Heart right ventricle (tissue), 16 donors: ENCODE measurements around the gene KIF26B. TPM values are rescaled to one million over a fixed set of nuclear protein-coding genes. Genes with fewer than 3 reads are reported as not detected.
"Not testable (repeated sequence)": the region's sequence is repeated elsewhere in the genome, so short reads cannot be mapped to it uniquely, and the experiment has no call there.

Source experiments
- ATAC-seq, 8 donors: fragments of 200-7000 bp; cut with Tn5 transposase; one replicate each; pipeline ENCODE4 v1.9.1; 2020; ENCODE audit warnings: mild to moderate bottlenecking in 8 of 8, moderate library complexity in 8 of 8, moderate number of reproducible peaks in 1 of 8
- DNase-seq, 2 donors: peaks; one replicate each; pipeline ENCODE4 v3.0.0-alpha.2; 2020
- H3K27ac ChIP-seq, 10 donors: fragments of 200-600 bp; sonication (generic) in 2 of 10; one replicate each; pipeline versions ENCODE4 v1.5.0 to v1.8.0; 2020 to 2022; ENCODE audit warnings: mild to moderate bottlenecking in 3 of 10
- H3K27me3 ChIP-seq, 7 donors: fragments of 200-600 bp; one replicate each; pipeline ENCODE4 v1.8.0; 2021 to 2022; ENCODE audit warnings: mild to moderate bottlenecking in 2 of 7
- H3K36me3 ChIP-seq, 9 donors: fragments of 200-600 bp; sonication (generic) in 1 of 9; one replicate each; pipeline versions ENCODE4 v1.5.0 to v1.8.0; 2020 to 2022; ENCODE audit warnings: mild to moderate bottlenecking in 2 of 9
- H3K4me1 ChIP-seq, 9 donors: fragments of 200-600 bp; sonication (generic) in 1 of 9; one replicate each; pipeline versions ENCODE4 v1.5.0 to v1.8.0; 2020 to 2022; ENCODE audit warnings: mild to moderate bottlenecking in 4 of 9
- H3K4me3 ChIP-seq, 10 donors: fragments of 200-600 bp; sonication (generic) in 2 of 10; one replicate each; pipeline versions ENCODE4 v1.5.0 to v1.8.0; 2020 to 2022; ENCODE audit warnings: mild to moderate bottlenecking in 7 of 10, moderate library complexity in 2 of 10
- H3K9me3 ChIP-seq, 11 donors: fragments of 200-600 bp in 10 of 11; sonication (generic) in 2 of 11; one replicate each; pipeline versions ENCODE4 v1.5.0 to v1.8.0; 2013 to 2022; ENCODE audit warnings: mild to moderate bottlenecking in 2 of 11, control low read depth in 1 of 11, moderate library complexity in 1 of 11
- WGBS, 2 donors: extraction: QIAGEN DNeasy Blood & Tissue Kit; methylation state at CpG; one replicate each; pipeline ENCODE4 v1.1.7; 2013; ENCODE audit warnings: inconsistent platforms in 1 of 2; 5-methylcytosine and 5-hydroxymethylcytosine counted together
- intact Hi-C, 10 donors: fragments of 100-400 bp; cut with DNase I; formaldehyde crosslinking; loops; one replicate each; pipeline versions ENCODE4 v1.11.1 to v1.14.2; 2022
- polyA plus RNA-seq, 2 donors: library from polyadenylated mRNA; stranded (reverse); fragments of 200-250 nt; gene quantifications; one replicate each; pipeline ENCODE4 v1.2.3, GENCODE V29; 2013
- total RNA-seq, 10 donors: library from RNA; stranded (reverse); fragmentation: NEBNext Ultra II Directional in 3 of 10; extraction: Animal tissue kit (Norgen Biotek cat#: 25700) in 3 of 10; gene quantifications; one replicate each; pipeline versions ENCODE4 v1.2.1 to v1.2.4, GENCODE V29; 2021 to 2023
- TF ChIP-seq, protein P1 (sequence below), 9 donors: fragments of 200-600 bp; sonication (generic) in 2 of 9; IDR thresholded peaks; one replicate each; pipeline versions ENCODE4 v1.5.0 to v1.8.0; 2021 to 2022; ENCODE audit warnings: antibody characterized with exemption in 9 of 9, mild to moderate bottlenecking in 5 of 9, moderate library complexity in 1 of 9
- donor health status: Arrhythmogenic right ventricular cardiomyopathy.
- donor health status: ischemic (EF 13 %, LVEDD 7.1; RV severe dilation, severe dysfunction).
- donor health status: healthy with polysubstance abuse.
- donor health status: DM: no; HTN: yes; CAD: no.
- donor health status: DM: no; HTN: no; CAD: no.
- donor health status: ischemic (EF 25% LVEDD 6.9; RV normal size, moderate dysfunction).
- donor health status: ischemic (EF 25% LVEDD 5.7; RV mildly dilated, moderate dysfunction).
- donor health status: healthy.
- donor health status: DM: yes; HTN: yes; CAD: no.
- donor health status: Ischemic cardiomyopathy.
- donor health status: ischemic (EF 35%, LVEDD 5.7; RV mildly dilated, moderate dysfunction).
- donor health status: nonischemic (EF 11% LVEDD 7.7; RV severe dilation, severe dysfunction).
- donor health status: DM: yes; HTN: yes; CAD: no.
- donor health status: PGD.
- donor health status: ischemic (EF 29% LVEDD 5.4; RV normal size, mild dysfunction).
- donor health status: nonischemic (EF 23%, LVEDD 6.1; RV moderate dilation, normal function).

The KIF26B gene
- total and polyA plus RNA-seq, 12 donors = 0.66 to 8.8 (median 2.8) TPM

DNA sequence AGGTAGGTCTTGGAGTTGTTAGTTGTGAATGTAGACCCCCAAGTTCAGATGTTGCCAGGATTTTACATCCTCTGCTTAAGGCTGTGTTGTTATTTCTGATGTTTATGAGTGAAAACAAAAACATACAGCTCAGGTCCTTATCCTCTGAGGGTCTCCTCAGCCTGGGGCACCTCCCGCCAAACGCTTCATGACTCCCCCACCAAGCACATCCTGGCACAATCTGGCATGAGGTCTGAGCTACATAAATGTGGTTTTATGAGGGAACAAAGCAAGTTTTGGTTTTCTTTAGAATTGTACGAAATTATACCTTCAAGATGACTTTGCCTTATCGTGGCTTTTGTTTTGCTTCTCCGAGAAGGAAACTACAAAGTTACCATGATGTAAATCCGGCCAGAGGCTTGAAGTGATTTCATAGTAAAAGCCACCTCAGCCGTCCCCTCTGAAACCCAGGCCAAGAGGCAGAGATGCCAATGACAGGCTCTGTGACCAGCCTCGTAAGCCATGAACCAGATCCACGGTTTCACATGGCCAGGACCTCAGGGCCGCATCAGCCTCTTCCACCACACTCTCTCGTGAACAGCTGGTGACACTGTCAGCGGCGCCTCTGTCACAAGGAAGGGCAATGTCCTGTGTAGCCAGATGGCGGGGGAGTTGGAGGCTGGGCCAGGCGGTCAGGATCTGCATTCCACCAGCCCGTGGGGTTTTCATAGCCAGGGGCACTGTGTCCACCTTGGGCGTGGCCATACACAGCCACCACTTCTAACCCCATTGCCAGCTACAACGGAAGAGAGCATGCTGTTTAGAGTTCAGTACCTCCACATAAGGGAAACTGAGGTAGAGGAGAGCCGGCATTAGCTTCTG, 199.4 kb downstream of the KIF26B start:
- H3K36me3 ChIP-seq = no peaks in the 10 kb centered on the region
- intact Hi-C loops = no loop called here
- no peaks in the 10 kb centered on the region for H3K4me1 ChIP-seq
- no peak for DNase-seq
- TF ChIP-seq, protein P1, sequence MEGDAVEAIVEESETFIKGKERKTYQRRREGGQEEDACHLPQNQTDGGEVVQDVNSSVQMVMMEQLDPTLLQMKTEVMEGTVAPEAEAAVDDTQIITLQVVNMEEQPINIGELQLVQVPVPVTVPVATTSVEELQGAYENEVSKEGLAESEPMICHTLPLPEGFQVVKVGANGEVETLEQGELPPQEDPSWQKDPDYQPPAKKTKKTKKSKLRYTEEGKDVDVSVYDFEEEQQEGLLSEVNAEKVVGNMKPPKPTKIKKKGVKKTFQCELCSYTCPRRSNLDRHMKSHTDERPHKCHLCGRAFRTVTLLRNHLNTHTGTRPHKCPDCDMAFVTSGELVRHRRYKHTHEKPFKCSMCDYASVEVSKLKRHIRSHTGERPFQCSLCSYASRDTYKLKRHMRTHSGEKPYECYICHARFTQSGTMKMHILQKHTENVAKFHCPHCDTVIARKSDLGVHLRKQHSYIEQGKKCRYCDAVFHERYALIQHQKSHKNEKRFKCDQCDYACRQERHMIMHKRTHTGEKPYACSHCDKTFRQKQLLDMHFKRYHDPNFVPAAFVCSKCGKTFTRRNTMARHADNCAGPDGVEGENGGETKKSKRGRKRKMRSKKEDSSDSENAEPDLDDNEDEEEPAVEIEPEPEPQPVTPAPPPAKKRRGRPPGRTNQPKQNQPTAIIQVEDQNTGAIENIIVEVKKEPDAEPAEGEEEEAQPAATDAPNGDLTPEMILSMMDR (IDR thresholded peaks at IDR 0.05) = no peak
- no peak overlapping the region for H3K4me3 ChIP-seq
- 93 to 94% methylated on average over 19 of the region's 19 CpGs for WGBS, 2 donors
- no peaks in the 10 kb centered on the region for H3K9me3 ChIP-seq
- peak in 1 of 8 donors; percentile 17 for ATAC-seq
- H3K27ac ChIP-seq = no peak overlapping the region
- H3K27me3 ChIP-seq = peaks cover 0 to 9% (median 0%) of the 10 kb centered on the region in 7 donors

DNA sequence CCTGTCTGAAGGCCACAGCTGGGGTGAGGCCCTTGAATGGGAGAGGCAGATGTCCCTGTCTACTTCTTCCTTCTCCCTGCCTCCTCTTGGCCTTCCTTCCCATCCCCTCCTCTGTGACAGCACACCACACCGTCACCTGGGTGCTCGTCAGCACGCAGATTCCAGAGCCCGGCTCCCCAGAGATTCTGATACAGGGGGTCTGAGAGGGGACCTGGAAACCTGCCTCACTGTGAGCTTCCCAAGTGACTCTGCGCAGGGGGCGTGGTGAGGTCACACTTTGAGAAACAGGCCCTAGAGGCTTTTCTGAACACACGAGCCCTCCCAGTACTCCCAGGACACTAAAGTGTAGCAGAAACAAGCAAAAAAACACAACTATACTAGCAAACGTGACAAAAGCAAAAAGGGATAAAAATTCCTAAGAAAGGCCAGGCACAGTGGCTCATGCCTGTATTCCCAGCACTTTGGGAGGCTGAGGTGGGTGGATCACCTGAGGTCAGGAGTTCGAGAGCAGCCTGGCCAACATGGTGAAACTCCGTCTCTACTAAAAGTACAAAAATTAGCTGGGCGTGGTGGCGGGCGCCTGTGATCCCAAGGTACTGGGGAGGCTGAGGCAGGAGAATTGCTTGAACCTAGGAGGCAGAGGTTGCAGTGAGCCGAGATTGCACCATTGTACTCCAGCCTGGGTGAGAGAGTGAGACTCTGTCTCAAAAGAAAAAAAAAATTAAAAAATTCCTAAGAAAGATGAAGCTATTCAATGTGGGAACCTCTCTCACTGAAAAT, 201.3 kb downstream of the KIF26B start:
- H3K27ac ChIP-seq, ATAC-seq, H3K9me3 ChIP-seq, DNase-seq, H3K36me3 ChIP-seq, H3K27me3 ChIP-seq, intact Hi-C loops, H3K4me3 ChIP-seq, H3K4me1 ChIP-seq: not testable (repeated sequence)
- 81 to 95% methylated on average over 14 of the region's 14 CpGs for WGBS, 2 donors

DNA sequence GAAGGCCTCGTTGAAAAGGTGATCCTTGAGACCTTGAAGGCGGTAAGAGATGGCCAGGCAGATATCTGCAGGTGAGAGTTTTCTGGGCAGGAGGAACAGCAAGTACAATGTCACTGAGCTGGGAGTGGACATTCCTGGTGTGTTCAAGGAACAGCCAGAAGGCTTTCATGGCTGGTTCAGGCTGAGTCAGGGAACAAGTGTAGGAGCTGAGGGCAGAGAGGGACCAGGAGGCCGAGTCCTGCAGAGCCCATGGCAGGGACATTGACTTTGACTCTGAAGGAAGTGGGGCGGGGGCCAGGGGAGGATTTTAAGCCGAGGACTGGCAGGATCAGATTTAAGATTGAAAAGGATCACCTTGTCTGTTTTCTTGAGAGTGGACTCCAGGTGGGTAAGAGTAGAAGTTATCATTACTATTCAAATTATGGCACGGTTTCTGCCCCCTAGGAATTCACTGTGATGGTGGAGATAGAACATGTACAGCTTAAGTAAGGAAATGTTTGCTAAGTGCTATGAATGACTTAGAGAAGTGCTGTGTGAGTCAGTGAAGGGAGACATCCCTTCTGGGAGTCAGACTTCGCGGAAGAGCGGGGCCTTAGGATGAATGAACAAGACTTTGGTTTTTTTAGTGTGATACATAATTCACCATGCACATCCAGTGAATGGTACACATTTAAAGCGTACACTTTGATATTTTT, 202.3 kb downstream of the KIF26B start:
- no peaks in the 10 kb centered on the region for H3K36me3 ChIP-seq
- no peaks in the 10 kb centered on the region for H3K4me1 ChIP-seq
- no peaks in the 10 kb centered on the region for H3K9me3 ChIP-seq
- H3K4me3 ChIP-seq = no peak overlapping the region
- 88 to 94% methylated on average over 10 of the region's 10 CpGs for WGBS, 2 donors
- DNase-seq (no peak), ATAC-seq (no peak)
- TF ChIP-seq, protein P1 (IDR thresholded peaks at IDR 0.05) = no peak
- H3K27me3 ChIP-seq = peaks cover 0 to 9% (median 0%) of the 10 kb centered on the region in 7 donors
- intact Hi-C loops = no loop called here
- no peak overlapping the region for H3K27ac ChIP-seq

DNA sequence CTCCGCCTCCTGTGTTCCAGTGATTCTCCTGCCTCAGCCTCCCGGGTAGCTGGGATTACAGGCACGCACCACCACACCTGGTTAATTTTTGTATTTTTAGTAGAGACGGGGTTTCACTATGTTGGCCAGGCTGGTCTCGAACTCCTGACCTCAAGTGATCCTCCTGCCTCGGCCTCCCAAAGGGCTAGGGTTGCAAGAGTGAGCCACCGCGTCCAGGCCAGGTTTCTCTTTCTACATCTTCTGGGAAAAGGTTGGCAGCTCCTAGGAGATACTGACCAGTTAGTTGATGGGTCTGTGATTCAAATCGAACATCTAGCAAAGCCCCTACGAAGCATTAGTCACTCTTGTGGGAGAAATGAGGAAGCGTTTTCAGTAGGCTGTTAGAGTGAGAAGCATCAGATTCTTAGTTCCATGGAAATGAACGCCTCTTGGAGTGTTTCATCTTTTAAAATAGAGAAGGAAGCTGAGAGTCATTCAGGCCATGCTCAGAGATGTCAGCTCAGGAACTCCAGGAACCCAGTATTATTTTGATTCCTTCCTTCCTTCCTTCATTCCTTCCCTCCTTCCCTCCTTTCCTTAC, 204.4 kb downstream of the KIF26B start:
- H3K9me3 ChIP-seq, intact Hi-C loops, H3K36me3 ChIP-seq, H3K27ac ChIP-seq, H3K4me1 ChIP-seq, DNase-seq, H3K4me3 ChIP-seq, H3K27me3 ChIP-seq, ATAC-seq: not testable (repeated sequence)
- 93 to 95% methylated on average over 12 of the region's 12 CpGs for WGBS, 2 donors

DNA sequence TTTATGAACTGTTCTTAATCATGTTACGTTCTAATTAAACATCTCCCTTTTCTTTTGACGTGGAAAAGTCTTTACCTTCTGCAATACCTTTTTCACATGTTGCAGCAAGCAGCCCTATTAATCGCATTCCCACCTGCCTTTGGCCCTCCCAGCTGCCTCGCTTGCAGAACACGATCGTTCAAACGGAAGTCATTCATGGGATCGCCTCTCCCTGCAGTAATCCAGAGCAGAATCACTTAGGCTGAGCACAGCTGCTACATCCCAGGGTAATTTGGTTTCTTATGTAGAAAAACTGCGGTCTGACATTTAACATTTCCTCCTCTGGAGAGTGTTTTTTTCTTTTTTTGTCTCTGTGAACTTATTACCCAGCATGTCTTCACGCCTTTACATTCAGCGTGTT, 206.3 kb downstream of the KIF26B start:
- Histone ChIP-seq H3K27me3 (no peaks in the 10 kb centered on the region), H3K4me3 (no peak overlapping the region), H3K9me3 (no peaks in the 10 kb centered on the region), H3K27ac (no peak overlapping the region), H3K4me1 (no peaks in the 10 kb centered on the region), H3K36me3 (no peaks in the 10 kb centered on the region)
- intact Hi-C loops = no loop called here
- TF ChIP-seq, protein P1 (IDR thresholded peaks at IDR 0.05) = no peak
- DNase-seq (no peak), ATAC-seq (no peak)
- 90 to 92% methylated on average over 11 of the region's 11 CpGs for WGBS, 2 donors
